Ascending aorta (tissue), 2 donors: Measurements from ENCODE around the gene TBC1D14. TPM values are rescaled to one million over a fixed set of nuclear protein-coding genes. Genes with fewer than 3 reads are reported as not detected.

ENCODE experiments used
- DNase-seq, 2 donors: peaks; one replicate each; pipeline ENCODE4 v3.0.0-alpha.2; 2019; ENCODE audit warnings: low spot score in 2 of 2
- H3K27ac ChIP-seq, 2 donors: fragments of 200-600 bp; sonication (generic); one replicate each; pipeline ENCODE4 v1.5.1; 2016 to 2017; ENCODE audit warnings: mild to moderate bottlenecking in 1 of 2
- H3K27me3 ChIP-seq: fragments of 200-600 bp; sonication (generic); one replicate; pipeline ENCODE4 v1.5.1; 2017
- H3K36me3 ChIP-seq, 2 donors: fragments of 200-600 bp; sonication (generic); one replicate each; pipeline ENCODE4 v1.5.1; 2016
- H3K4me1 ChIP-seq, 2 donors: fragments of 200-600 bp; sonication (generic); one replicate each; pipeline ENCODE4 v1.5.1; 2016 to 2017; ENCODE audit warnings: mild to moderate bottlenecking in 1 of 2
- H3K4me3 ChIP-seq, 2 donors: fragments of 200-600 bp; sonication (generic); one replicate each; pipeline ENCODE4 v1.5.1; 2016 to 2017; ENCODE audit warnings: mild to moderate bottlenecking in 1 of 2
- H3K9me3 ChIP-seq, 2 donors: fragments of 200-600 bp; sonication (generic); one replicate each; pipeline ENCODE4 v1.5.1; 2016
- CTCF ChIP-seq, 3 experiments: fragments of 200-600 bp in 2 of 3; fragments of 450-650 bp in 1 of 3; sonication (generic) in 2 of 3; IDR thresholded peaks; one replicate each; pipeline ENCODE4 v1.5.1; 2016 to 2019; ENCODE audit warnings: antibody characterized with exemption in 3 of 3, mild to moderate bottlenecking in 1 of 3, moderate library complexity in 1 of 3
- intact Hi-C: fragments of 100-400 bp; cut with DNase I; formaldehyde crosslinking; loops from one replicate; pipeline ENCODE4 v1.15.1; 2023
- total RNA-seq: library from RNA; depleted of rRNA; stranded (reverse); fragments of >200 nt; gene quantifications from one replicate; pipeline ENCODE4 v1.1.0, GENCODE V29; 2016

The TBC1D14 gene
- total RNA-seq, 1 donor from 2014 or later: 26.4 TPM

GRCh38 chr4:7007142-7007907 lies 97.7 kb downstream of the TBC1D14 start:
- TF ChIP-seq CTCF (IDR thresholded peaks at IDR 0.05): no peak
- Histone ChIP-seq H3K4me3 (no peak overlapping the region), H3K36me3 (peaks cover 29 to 66% of the 10 kb centered on the region in 2 donors), H3K9me3 (no peaks in the 10 kb centered on the region), H3K27me3 (no peaks in the 10 kb centered on the region), H3K4me1 (no peaks in the 10 kb centered on the region), H3K27ac (no peak overlapping the region)
- intact Hi-C loops: no loop called here
- no peak for DNase-seq

- no peaks in the 10 kb centered on the region for H3K27me3 ChIP-seq
- no peak for DNase-seq
- H3K9me3 ChIP-seq: no peaks in the 10 kb centered on the region
- no peak for TF ChIP-seq CTCF (IDR thresholded peaks at IDR 0.05)
- no peaks in the 10 kb centered on the region for H3K4me1 ChIP-seq
- H3K4me3 ChIP-seq: no peak overlapping the region
- no peak overlapping the region for H3K27ac ChIP-seq
- intact Hi-C loops: no loop called here
- H3K36me3 ChIP-seq: peaks cover 25 to 65% of the 10 kb centered on the region in 2 donors
Measured at GRCh38 chr4:7007944-7008343, 98.3 kb downstream of the TBC1D14 start.

- DNase-seq: no peak
- Histone ChIP-seq H3K36me3 (peaks cover 27 to 77% of the 10 kb centered on the region in 2 donors), H3K9me3 (no peaks in the 10 kb centered on the region), H3K4me3 (no peak overlapping the region), H3K27me3 (no peaks in the 10 kb centered on the region), H3K4me1 (no peaks in the 10 kb centered on the region), H3K27ac (no peak overlapping the region)
- intact Hi-C loops: no loop called here
- no peak for TF ChIP-seq CTCF (IDR thresholded peaks at IDR 0.05)
Measured at GRCh38 chr4:7009564-7009963, 99.9 kb downstream of the TBC1D14 start.

- peaks cover 44 to 88% of the 10 kb centered on the region in 2 donors for H3K36me3 ChIP-seq
- TF ChIP-seq CTCF (IDR thresholded peaks at IDR 0.05): no peak
- no peaks in the 10 kb centered on the region for H3K27me3 ChIP-seq
- H3K9me3 ChIP-seq: no peaks in the 10 kb centered on the region
- intact Hi-C loops: no loop called here
- no peaks in the 10 kb centered on the region for H3K4me1 ChIP-seq
- no peak for DNase-seq
- no peak overlapping the region for H3K27ac ChIP-seq
- H3K4me3 ChIP-seq: no peak overlapping the region
Measured at GRCh38 chr4:7013175-7013574, 103.5 kb downstream of the TBC1D14 start.

- Histone ChIP-seq H3K36me3 (peaks cover 49 to 85% of the 10 kb centered on the region in 2 donors), H3K27ac (no peak overlapping the region), H3K27me3 (no peaks in the 10 kb centered on the region), H3K4me3 (no peak overlapping the region), H3K9me3 (no peaks in the 10 kb centered on the region), H3K4me1 (no peaks in the 10 kb centered on the region)
- intact Hi-C loops: no loop called here
- no peak for TF ChIP-seq CTCF (IDR thresholded peaks at IDR 0.05)
- DNase-seq: no peak
Measured at GRCh38 chr4:7014815-7015214, 105.2 kb downstream of the TBC1D14 start.
